ENCODE results near the gene SEPTIN7.

SEPTIN7 gene

GRCh38 chr7:35787925-35788324 is 12.9 kb upstream of the SEPTIN7 start:
- no peak for DNase-seq (ENCODE audit: low read depth in 2 of 2)

GRCh38 chr7:35792472-35792871 is 8.4 kb upstream of the SEPTIN7 start:
- DNase-seq (ENCODE audit: low read depth in 2 of 2): no peak

- no peak for DNase-seq (ENCODE audit: low read depth in 2 of 2)
Observed at GRCh38 chr7:35792873-35793489, 7.9 kb upstream of the SEPTIN7 start.

GRCh38 chr7:35797311-35797710 is 3.5 kb upstream of the SEPTIN7 start:
- no peak for DNase-seq (ENCODE audit: low read depth in 2 of 2)

- peak; percentile 64 to 68 for DNase-seq (ENCODE audit: low read depth in 2 of 2)
Observed at GRCh38 chr7:35799846-35800717, 775 bp upstream of the SEPTIN7 start.

GRCh38 chr7:35801392-35802101 is 690 bp downstream of the SEPTIN7 start:
- peak; percentile 27 to 34 for DNase-seq (ENCODE audit: low read depth in 2 of 2)

GRCh38 chr7:35802102-35802466 is 1.2 kb downstream of the SEPTIN7 start:
- no peak for DNase-seq (ENCODE audit: low read depth in 2 of 2)

GRCh38 chr7:35802649-35803048 is 1.8 kb downstream of the SEPTIN7 start:
- DNase-seq (ENCODE audit: low read depth in 2 of 2): no peak

- DNase-seq (ENCODE audit: low read depth in 2 of 2): no peak
Observed at GRCh38 chr7:35804231-35804970, 3.5 kb downstream of the SEPTIN7 start.

GRCh38 chr7:35805876-35806275 is 5.0 kb downstream of the SEPTIN7 start:
- no peak for DNase-seq (ENCODE audit: low read depth in 2 of 2)

- no peak for DNase-seq (ENCODE audit: low read depth in 2 of 2)
Observed at GRCh38 chr7:35816514-35816913, 15.7 kb downstream of the SEPTIN7 start.

- DNase-seq (ENCODE audit: low read depth in 2 of 2): no peak
Observed at GRCh38 chr7:35817181-35817580, 16.3 kb downstream of the SEPTIN7 start.

- DNase-seq (ENCODE audit: low read depth in 2 of 2): no peak
Observed at GRCh38 chr7:35817930-35818329, 17.1 kb downstream of the SEPTIN7 start.

- no peak for DNase-seq (ENCODE audit: low read depth in 2 of 2)
Observed at GRCh38 chr7:35818513-35818912, 17.7 kb downstream of the SEPTIN7 start.

GRCh38 chr7:35819310-35819709 is 18.5 kb downstream of the SEPTIN7 start:
- DNase-seq (ENCODE audit: low read depth in 2 of 2): no peak

GRCh38 chr7:35819954-35820703 is 19.3 kb downstream of the SEPTIN7 start:
- no peak for DNase-seq (ENCODE audit: low read depth in 2 of 2)

- no peak for DNase-seq (ENCODE audit: low read depth in 2 of 2)
Observed at GRCh38 chr7:35820858-35821257, 20.0 kb downstream of the SEPTIN7 start.

- no peak for DNase-seq (ENCODE audit: low read depth in 2 of 2)
Observed at GRCh38 chr7:35823440-35823839, 22.6 kb downstream of the SEPTIN7 start.

GRCh38 chr7:35825974-35826373 is 25.1 kb downstream of the SEPTIN7 start:
- no peak for DNase-seq (ENCODE audit: low read depth in 2 of 2)

- no peak for DNase-seq (ENCODE audit: low read depth in 2 of 2)
Observed at GRCh38 chr7:35826751-35827150, 25.9 kb downstream of the SEPTIN7 start.

- no peak for DNase-seq (ENCODE audit: low read depth in 2 of 2)
Observed at GRCh38 chr7:35828817-35829216, 28.0 kb downstream of the SEPTIN7 start.
